ENCODE results near the gene FARS2.

The FARS2 gene

DNA sequence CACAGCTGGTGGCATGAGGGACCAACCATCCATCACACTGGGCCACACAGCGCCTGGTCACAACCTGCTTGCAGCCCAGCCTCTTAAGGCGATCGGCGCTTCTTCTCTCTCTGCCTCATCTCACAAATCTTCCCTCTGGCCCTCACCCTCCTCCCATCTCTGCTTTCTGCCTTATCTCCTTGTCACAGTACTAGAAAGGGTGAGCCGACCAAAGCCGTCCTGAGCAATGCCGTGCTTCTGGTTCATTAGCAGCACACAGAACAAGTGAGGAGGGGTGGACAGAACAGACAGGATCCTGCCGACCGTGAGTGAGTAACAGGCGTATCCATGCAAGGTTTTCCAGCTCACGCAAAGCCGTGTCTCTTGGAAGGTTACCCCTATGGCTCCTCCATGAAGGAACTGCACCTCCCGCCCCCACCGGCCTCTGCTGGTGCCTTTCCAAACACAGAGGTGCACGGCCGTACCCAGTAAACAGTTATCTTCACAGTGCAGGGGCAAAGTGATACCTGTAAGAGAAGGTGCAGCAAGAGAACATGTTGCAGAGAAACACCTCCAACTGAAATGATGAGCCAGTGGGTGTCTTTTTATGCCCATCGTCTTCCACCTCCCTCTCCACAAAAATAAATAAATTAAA, 331.7 kb downstream of the FARS2 start:
- no peaks in the 10 kb centered on the region for H3K4me1 ChIP-seq (ENCODE audit: control insufficient read depth, insufficient read depth, low read length)
- H3K4me3 ChIP-seq (ENCODE audit: low read depth, low read length): no peak overlapping the region
- H3K27ac ChIP-seq (ENCODE audit: extremely low read depth, low read depth, low read length): no peak overlapping the region
- ChIA-PET CTCF (no interaction called here), POLR2A (no interaction called here)
- H3K36me3 ChIP-seq (ENCODE audit: control insufficient read depth in 2 of 2, insufficient read depth in 1 of 2, low read length in 2 of 2): no peaks in the 10 kb centered on the region
- TF ChIP-seq ZBTB20 (tag by site-specific recombination; IDR thresholded peaks at IDR 0.05) (no peak), ZNF670 (tag by site-specific recombination; IDR thresholded peaks at IDR 0.05; ENCODE audit: low read depth) (no peak), OSR2 (tag by site-specific recombination; IDR thresholded peaks at IDR 0.05) (no peak), ZNF214 (tag by site-specific recombination; IDR thresholded peaks at IDR 0.05; ENCODE audit: borderline replicate concordance) (no peak), ZNF621 (tag by site-specific recombination; IDR thresholded peaks at IDR 0.05) (no peak), ZNF148 (tag by site-specific recombination; IDR thresholded peaks at IDR 0.05; ENCODE audit: borderline replicate concordance) (no peak)
- H3K9me3 ChIP-seq (ENCODE audit: control insufficient read depth, insufficient read depth, low read depth, low read length): no peaks in the 10 kb centered on the region

- TF ChIP-seq SP7 (tag by site-specific recombination; IDR thresholded peaks at IDR 0.05): no peak
- TF ChIP-seq ZNF2 (tag by site-specific recombination; IDR thresholded peaks at IDR 0.05): no peak
- TF ChIP-seq ZNF155 (tag by site-specific recombination; IDR thresholded peaks at IDR 0.05): no peak
- TF ChIP-seq, protein P1, sequence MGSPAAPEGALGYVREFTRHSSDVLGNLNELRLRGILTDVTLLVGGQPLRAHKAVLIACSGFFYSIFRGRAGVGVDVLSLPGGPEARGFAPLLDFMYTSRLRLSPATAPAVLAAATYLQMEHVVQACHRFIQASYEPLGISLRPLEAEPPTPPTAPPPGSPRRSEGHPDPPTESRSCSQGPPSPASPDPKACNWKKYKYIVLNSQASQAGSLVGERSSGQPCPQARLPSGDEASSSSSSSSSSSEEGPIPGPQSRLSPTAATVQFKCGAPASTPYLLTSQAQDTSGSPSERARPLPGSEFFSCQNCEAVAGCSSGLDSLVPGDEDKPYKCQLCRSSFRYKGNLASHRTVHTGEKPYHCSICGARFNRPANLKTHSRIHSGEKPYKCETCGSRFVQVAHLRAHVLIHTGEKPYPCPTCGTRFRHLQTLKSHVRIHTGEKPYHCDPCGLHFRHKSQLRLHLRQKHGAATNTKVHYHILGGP (tag by site-specific recombination; IDR thresholded peaks at IDR 0.05): no peak
- TF ChIP-seq ZFP37 (tag by site-specific recombination; IDR thresholded peaks at IDR 0.05): no peak
- no peak for TF ChIP-seq SETDB1 (IDR thresholded peaks at IDR 0.05; ENCODE audit: insufficient read length, low read length)
- TF ChIP-seq ZNF37A (tag by site-specific recombination; IDR thresholded peaks at IDR 0.05): no peak
- TF ChIP-seq ZNF10 (tag by site-specific recombination; IDR thresholded peaks at IDR 0.05): no peak
- TF ChIP-seq ZBTB10 (tag by site-specific recombination; IDR thresholded peaks at IDR 0.05): no peak
- no peak for TF ChIP-seq MEIS1 (CRISPR knock-in tag; IDR thresholded peaks at IDR 0.05; ENCODE audit: borderline replicate concordance)
- TF ChIP-seq RBAK (tag by site-specific recombination; IDR thresholded peaks at IDR 0.05): no peak
- no peak for TF ChIP-seq SCRT1 (tag by site-specific recombination; IDR thresholded peaks at IDR 0.05; ENCODE audit: borderline replicate concordance)
- TF ChIP-seq OVOL3 (tag by site-specific recombination; IDR thresholded peaks at IDR 0.05): no peak
- TF ChIP-seq ZNF843 (tag by site-specific recombination; IDR thresholded peaks at IDR 0.05): no peak
- no peak for TF ChIP-seq ZNF658 (tag by site-specific recombination; IDR thresholded peaks at IDR 0.05)
- no peak for TF ChIP-seq ZBTB7A (tag by site-specific recombination; IDR thresholded peaks at IDR 0.05; ENCODE audit: low read depth)
- no peak for TF ChIP-seq ZNF600 (tag by site-specific recombination; IDR thresholded peaks at IDR 0.05)
- TF ChIP-seq ZIC2 (tag by site-specific recombination; IDR thresholded peaks at IDR 0.05): no peak
- CTCF ChIA-PET: interaction anchor here (1.0 kb wide), 1 partner anchor 9 kb away, joined by 3 read pairs; no protein-coding TSS in a partner anchor
- POLR2A ChIA-PET: interaction anchor here (0.6 kb wide), 1 partner anchor 124 kb away, joined by 5 read pairs; no protein-coding TSS in a partner anchor
- no peak overlapping the region for H3K4me3 ChIP-seq (ENCODE audit: low read depth, low read length)
- H3K36me3 ChIP-seq (ENCODE audit: control insufficient read depth in 2 of 2, insufficient read depth in 1 of 2, low read length in 2 of 2): no peaks in the 10 kb centered on the region
- H3K27ac ChIP-seq (ENCODE audit: extremely low read depth, low read depth, low read length): no peak overlapping the region
- H3K4me1 ChIP-seq (ENCODE audit: control insufficient read depth, insufficient read depth, low read length): no peaks in the 10 kb centered on the region
- H3K9me3 ChIP-seq (ENCODE audit: control insufficient read depth, insufficient read depth, low read depth, low read length): no peaks in the 10 kb centered on the region
These were observed 333.9 kb downstream of the FARS2 start for GRCh38 chr6:5595184-5595583.
